CD4-positive, alpha-beta T cell (primary cell): ENCODE data around the gene CALML5. TPM values are rescaled to one million over a fixed set of nuclear protein-coding genes. Genes with fewer than 3 reads are reported as not detected.

Experiments used
- ATAC-seq: fragments of 200-7000 bp; cut with Tn5 transposase; one replicate; pipeline ENCODE4 v1.10.0; 2022; ENCODE audit warnings: mild to moderate bottlenecking; ENCODE audit not compliant: poor library complexity
- CTCF ChIA-PET: fragments of 350-600 bp; sonication (Branson Sonifier 250); formaldehyde crosslinking; loops from one replicate; lab custom pipeline; 2021; ENCODE audit warnings: antibody characterized with exemption, inconsistent platforms; lab: Charles Lee
- POLR2A ChIA-PET: fragments of 350-600 bp; sonication (Branson Sonifier 250); formaldehyde crosslinking; loops from one replicate; lab custom pipeline; 2021; ENCODE audit warnings: antibody characterized with exemption, inconsistent platforms; lab: Charles Lee
- DNase-seq, 14 experiments: peaks; one replicate each; pipeline ENCODE4 v3.0.0-alpha.2; 2013 to 2020; ENCODE audit warnings: mixed read lengths in 2 of 14
- H3K27ac ChIP-seq, 2 donors: one replicate each; pipeline versions ENCODE4 v1.5.1 to v1.7.0; 2013; ENCODE audit warnings: low read length in 2 of 2, low read depth in 1 of 2, mild to moderate bottlenecking in 1 of 2
- H3K27me3 ChIP-seq, 2 experiments: 1 replicate in 1 of 2; 2 replicates in 1 of 2; pipeline versions ENCODE4 v1.6.1 to v1.7.0; 2013; ENCODE audit warnings: low read length in 2 of 2, control low read depth in 1 of 2, mild to moderate bottlenecking in 1 of 2, moderate library complexity in 1 of 2; ENCODE audit not compliant: insufficient read depth in 2 of 2, control insufficient read depth in 1 of 2
- H3K36me3 ChIP-seq: one replicate; pipeline ENCODE4 v1.6.1; 2013; ENCODE audit warnings: low read length, control low read depth; ENCODE audit not compliant: insufficient read depth
- H3K4me1 ChIP-seq: one replicate; pipeline ENCODE4 v1.6.1; 2013; ENCODE audit warnings: low read length, control low read depth; ENCODE audit not compliant: insufficient read depth
- H3K4me3 ChIP-seq: one replicate; pipeline ENCODE4 v1.5.1; 2013; ENCODE audit warnings: mild to moderate bottlenecking, low read length, moderate library complexity
- H3K9me3 ChIP-seq, 2 experiments: 1 replicate in 1 of 2; 2 replicates in 1 of 2; pipeline versions ENCODE4 v1.6.1 to v1.7.0; 2013; ENCODE audit warnings: low read length in 2 of 2, mild to moderate bottlenecking in 2 of 2, control low read depth in 1 of 2, moderate library complexity in 1 of 2; ENCODE audit not compliant: control insufficient read depth in 1 of 2, insufficient read depth in 1 of 2
- H3K27ac Mint-ChIP-seq: one replicate; pipeline ENCODE4 v1.8.0; 2020; ENCODE audit warnings: mixed read lengths
- H3K27me3 Mint-ChIP-seq: one replicate; pipeline ENCODE4 v1.8.0; 2021; ENCODE audit warnings: mixed read lengths
- H3K36me3 Mint-ChIP-seq: one replicate; pipeline ENCODE4 v1.8.0; 2021; ENCODE audit warnings: low read depth, mixed read lengths
- H3K4me1 Mint-ChIP-seq: one replicate; pipeline ENCODE4 v1.8.0; 2021; ENCODE audit warnings: low read depth, mixed read lengths
- H3K4me3 Mint-ChIP-seq: one replicate; pipeline ENCODE4 v1.8.0; 2020; ENCODE audit warnings: mild to moderate bottlenecking, mixed read lengths
- H3K9me3 Mint-ChIP-seq: one replicate; pipeline ENCODE4 v1.8.0; 2020; ENCODE audit warnings: mixed read lengths
- intact Hi-C, 2 experiments: fragments of 100-400 bp; cut with DNase I in 1 of 2; cut with micrococcal nuclease in 1 of 2; formaldehyde crosslinking; loops; one replicate each; pipeline versions ENCODE4 v1.15.1 to v1.9.0; 2023 to 2025; cut with DNase I, micrococcal nuclease
- total RNA-seq, 174 experiments: library from RNA in 2 of 174; stranded (reverse) in 2 of 174; gene quantifications; one replicate each; pipeline ENCODE4 v1.2.3 and lab custom pipeline; 2021 to 2026
- TF ChIP-seq, protein P1 (sequence below): fragments of 200-600 bp; IDR thresholded peaks from one replicate; pipeline ENCODE4 v1.8.0; 2022; ENCODE audit warnings: antibody characterized with exemption, mild to moderate bottlenecking

Gene CALML5
- total RNA-seq, 2 experiments from 2014 or later = not detected

DNA sequence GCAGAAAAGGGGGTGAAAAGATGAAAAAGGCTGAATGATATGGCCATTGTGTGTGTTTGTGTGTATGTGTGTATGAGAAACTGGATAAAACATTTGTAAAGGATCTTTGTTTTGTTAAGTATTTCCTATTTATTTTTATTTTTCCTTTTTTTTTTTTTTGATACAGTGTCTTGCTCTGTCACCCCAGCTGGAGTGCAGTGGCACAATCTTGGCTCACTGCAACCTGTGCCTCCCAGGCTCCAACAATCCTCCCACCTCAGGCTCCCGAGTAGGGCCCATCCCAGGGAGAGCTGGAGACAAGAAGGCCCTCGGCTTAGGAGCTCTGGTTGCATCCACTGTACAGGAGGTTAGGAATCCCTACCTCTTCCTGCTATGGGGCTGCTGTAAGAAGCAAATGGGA lies 6.9 kb upstream of the CALML5 start:
- CTCF ChIA-PET = no interaction called here
- DNase-seq = peak in 1 of 14 experiments; percentile 14
- H3K4me3 Mint-ChIP-seq = no peak overlapping the region
- H3K4me1 Mint-ChIP-seq = no peaks in the 10 kb centered on the region
- H3K36me3 Mint-ChIP-seq = no peaks in the 10 kb centered on the region
- intact Hi-C loops = no loop called here
- POLR2A ChIA-PET = no interaction called here
- ATAC-seq = no peak
- no peak overlapping the region for H3K27ac Mint-ChIP-seq
- no peaks in the 10 kb centered on the region for H3K27me3 Mint-ChIP-seq
- Histone ChIP-seq H3K9me3 (no peaks in the 10 kb centered on the region), H3K27me3 (peaks cover 0 to 2% of the 10 kb centered on the region in 2 experiments), H3K4me1 (no peaks in the 10 kb centered on the region), H3K4me3 (no peak overlapping the region), H3K36me3 (no peaks in the 10 kb centered on the region), H3K27ac (no peak overlapping the region)
- no peaks in the 10 kb centered on the region for H3K9me3 Mint-ChIP-seq
- TF ChIP-seq, protein P1, sequence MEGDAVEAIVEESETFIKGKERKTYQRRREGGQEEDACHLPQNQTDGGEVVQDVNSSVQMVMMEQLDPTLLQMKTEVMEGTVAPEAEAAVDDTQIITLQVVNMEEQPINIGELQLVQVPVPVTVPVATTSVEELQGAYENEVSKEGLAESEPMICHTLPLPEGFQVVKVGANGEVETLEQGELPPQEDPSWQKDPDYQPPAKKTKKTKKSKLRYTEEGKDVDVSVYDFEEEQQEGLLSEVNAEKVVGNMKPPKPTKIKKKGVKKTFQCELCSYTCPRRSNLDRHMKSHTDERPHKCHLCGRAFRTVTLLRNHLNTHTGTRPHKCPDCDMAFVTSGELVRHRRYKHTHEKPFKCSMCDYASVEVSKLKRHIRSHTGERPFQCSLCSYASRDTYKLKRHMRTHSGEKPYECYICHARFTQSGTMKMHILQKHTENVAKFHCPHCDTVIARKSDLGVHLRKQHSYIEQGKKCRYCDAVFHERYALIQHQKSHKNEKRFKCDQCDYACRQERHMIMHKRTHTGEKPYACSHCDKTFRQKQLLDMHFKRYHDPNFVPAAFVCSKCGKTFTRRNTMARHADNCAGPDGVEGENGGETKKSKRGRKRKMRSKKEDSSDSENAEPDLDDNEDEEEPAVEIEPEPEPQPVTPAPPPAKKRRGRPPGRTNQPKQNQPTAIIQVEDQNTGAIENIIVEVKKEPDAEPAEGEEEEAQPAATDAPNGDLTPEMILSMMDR = no peak

DNA sequence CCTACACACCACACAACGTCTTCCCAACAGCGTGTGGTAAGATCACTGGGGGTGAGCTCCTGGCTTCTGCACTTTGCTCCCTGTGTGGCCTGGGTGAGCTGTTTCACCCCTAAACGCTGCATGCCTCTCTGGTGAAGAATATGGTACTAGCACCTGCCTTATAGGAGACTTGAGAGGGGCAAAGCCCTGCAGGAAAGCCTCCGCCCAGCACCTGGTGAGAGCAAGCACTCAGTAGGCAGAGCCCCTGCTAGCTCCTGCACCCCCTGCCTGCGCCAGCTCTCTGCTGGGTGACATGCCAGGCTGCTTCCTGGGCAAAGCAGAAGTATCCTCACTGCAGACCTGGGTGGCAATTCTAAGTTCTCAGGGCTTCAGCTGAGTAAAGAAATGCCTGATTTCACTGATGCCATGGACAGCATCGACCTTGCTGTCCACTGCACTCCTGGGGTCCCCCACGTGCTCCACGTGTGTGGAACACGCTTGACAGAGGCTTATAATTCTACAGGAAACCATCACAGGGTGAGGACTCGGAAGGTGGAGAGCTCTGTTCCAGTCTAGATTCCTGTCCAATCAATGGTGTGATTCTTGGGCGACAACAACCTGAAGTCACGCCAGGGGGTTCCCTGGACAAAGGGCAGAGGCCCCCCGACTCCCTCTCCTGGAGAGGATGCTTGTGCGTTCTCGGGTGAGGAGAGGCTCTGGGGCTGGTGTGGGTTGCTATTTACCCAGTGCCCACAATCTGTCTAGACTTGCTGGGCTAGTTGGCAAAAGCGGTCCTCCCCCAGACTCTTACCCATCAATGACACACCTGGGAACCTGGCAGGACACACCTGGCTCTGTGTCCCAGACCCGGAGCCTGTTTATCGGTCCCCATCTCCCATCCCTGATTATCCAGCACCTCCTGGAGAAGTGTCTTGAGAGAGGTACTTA lies 5.0 kb upstream of the CALML5 start:
- H3K27ac ChIP-seq = no peak overlapping the region
- H3K4me1 ChIP-seq = no peaks in the 10 kb centered on the region
- ChIA-PET POLR2A (no interaction called here), CTCF (no interaction called here)
- no peaks in the 10 kb centered on the region for H3K9me3 ChIP-seq
- TF ChIP-seq, protein P1 = no peak
- ATAC-seq (no peak), DNase-seq (peak in 1 of 14 experiments; percentile 24)
- no peak overlapping the region for H3K27ac Mint-ChIP-seq
- no peaks in the 10 kb centered on the region for H3K4me1 Mint-ChIP-seq
- no peaks in the 10 kb centered on the region for H3K36me3 ChIP-seq
- H3K36me3 Mint-ChIP-seq = no peaks in the 10 kb centered on the region
- H3K4me3 Mint-ChIP-seq = no peak overlapping the region
- intact Hi-C loops = no loop called here
- H3K27me3 Mint-ChIP-seq = no peaks in the 10 kb centered on the region
- H3K9me3 Mint-ChIP-seq = no peaks in the 10 kb centered on the region
- H3K27me3 ChIP-seq = peaks cover 0 to 2% of the 10 kb centered on the region in 2 experiments
- no peak overlapping the region for H3K4me3 ChIP-seq

DNA sequence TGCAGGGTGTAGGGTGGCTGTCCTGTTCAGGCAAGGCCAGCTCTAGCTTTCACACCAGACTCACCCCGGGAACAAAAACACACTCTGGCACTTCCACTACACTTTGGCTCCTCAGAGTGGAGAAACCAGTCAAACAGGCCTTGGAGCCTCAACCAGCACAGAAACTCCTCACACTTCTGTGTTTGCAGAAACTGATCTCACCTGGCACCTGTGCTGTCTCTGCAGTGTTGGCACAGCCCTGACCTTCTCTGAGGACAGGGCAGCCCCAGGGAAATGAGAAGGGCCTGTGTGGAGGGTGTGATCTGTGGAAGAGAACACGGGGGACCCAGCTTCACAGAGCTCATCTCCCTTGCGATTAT lies 4.1 kb upstream of the CALML5 start:
- intact Hi-C loops = no loop called here
- Mint-ChIP-seq H3K27me3 (no peaks in the 10 kb centered on the region), H3K36me3 (no peaks in the 10 kb centered on the region), H3K9me3 (no peaks in the 10 kb centered on the region), H3K27ac (no peak overlapping the region), H3K4me3 (no peak overlapping the region), H3K4me1 (no peaks in the 10 kb centered on the region)
- Histone ChIP-seq H3K9me3 (no peaks in the 10 kb centered on the region), H3K4me3 (no peak overlapping the region), H3K27ac (no peak overlapping the region), H3K27me3 (peaks cover 0 to 2% of the 10 kb centered on the region in 2 experiments), H3K36me3 (no peaks in the 10 kb centered on the region), H3K4me1 (no peaks in the 10 kb centered on the region)
- ATAC-seq = no peak
- CTCF ChIA-PET = no interaction called here
- POLR2A ChIA-PET = no interaction called here
- DNase-seq = peak in 1 of 14 experiments; percentile 10
- TF ChIP-seq, protein P1 = no peak
